ENCODE measurements around the gene TTC39B.
A peak's percentile ranks its signal among the peaks of the same experiment; 100 is the strongest.

Gene TTC39B

GRCh38 chr9:15225564-15226126, 81.4 kb downstream of the TTC39B start:
- DNase-seq (ENCODE audit: low read depth), result no peak

- DNase-seq (ENCODE audit: low read depth), result no peak
Observed at GRCh38 chr9:15222313-15222712, 84.7 kb downstream of the TTC39B start.

GRCh38 chr9:15221746-15222145, 85.3 kb downstream of the TTC39B start:
- DNase-seq (ENCODE audit: low read depth), result no peak

- DNase-seq (ENCODE audit: low read depth), result no peak
Observed at GRCh38 chr9:15220658-15221318, 86.2 kb downstream of the TTC39B start.

- no peak for DNase-seq (ENCODE audit: low read depth)
Observed at GRCh38 chr9:15219546-15219945, 87.5 kb downstream of the TTC39B start.

- DNase-seq (ENCODE audit: low read depth), result no peak
Observed at GRCh38 chr9:15218994-15219393, 88.0 kb downstream of the TTC39B start.

- DNase-seq (ENCODE audit: low read depth), result no peak
Observed at GRCh38 chr9:15213249-15213648, 93.8 kb downstream of the TTC39B start.

GRCh38 chr9:15211815-15212495, 95.1 kb downstream of the TTC39B start:
- no peak for DNase-seq (ENCODE audit: low read depth)

GRCh38 chr9:15211160-15211814, 95.7 kb downstream of the TTC39B start:
- DNase-seq (ENCODE audit: low read depth), result peak; percentile 7

- DNase-seq (ENCODE audit: low read depth), result no peak
Observed at GRCh38 chr9:15206903-15207696, 99.9 kb downstream of the TTC39B start.

- no peak for DNase-seq (ENCODE audit: low read depth)
Observed at GRCh38 chr9:15205632-15206420, 101.2 kb downstream of the TTC39B start.

GRCh38 chr9:15203581-15203980, 103.4 kb downstream of the TTC39B start:
- no peak for DNase-seq (ENCODE audit: low read depth)

- no peak for DNase-seq (ENCODE audit: low read depth)
Observed at GRCh38 chr9:15200111-15200510, 106.9 kb downstream of the TTC39B start.

- no peak for DNase-seq (ENCODE audit: low read depth)
Observed at GRCh38 chr9:15192856-15193255, 114.2 kb downstream of the TTC39B start.

- no peak for DNase-seq (ENCODE audit: low read depth)
Observed at GRCh38 chr9:15191378-15191777, 115.6 kb downstream of the TTC39B start.

GRCh38 chr9:15189481-15189880, 117.5 kb downstream of the TTC39B start:
- no peak for DNase-seq (ENCODE audit: low read depth)

GRCh38 chr9:15187589-15187988, 119.4 kb downstream of the TTC39B start:
- no peak for DNase-seq (ENCODE audit: low read depth)

GRCh38 chr9:15182730-15183129, 124.3 kb downstream of the TTC39B start:
- DNase-seq (ENCODE audit: low read depth), result no peak

- DNase-seq (ENCODE audit: low read depth), result no peak
Observed at GRCh38 chr9:15182101-15182551, 124.9 kb downstream of the TTC39B start.

GRCh38 chr9:15180124-15180523, 126.9 kb downstream of the TTC39B start:
- no peak for DNase-seq (ENCODE audit: low read depth)

GRCh38 chr9:15178631-15179030, 128.4 kb downstream of the TTC39B start:
- DNase-seq (ENCODE audit: low read depth), result no peak
